Natural killer cell treated with Interleukin-12 subunit alpha and Interleukin-12 subunit beta and Interleukin-15 and Interleukin-18, amount 100 ng/mL, for 72 hours (primary cell): ENCODE results near the gene MBOAT7. TPM values are rescaled to one million over a fixed set of nuclear protein-coding genes. Genes with fewer than 3 reads are reported as not detected.
"Not testable (repeated sequence)": the region's sequence is repeated elsewhere in the genome, so short reads cannot be mapped to it uniquely, and the experiment has no call there.

ENCODE experiments used
- ATAC-seq, 2 donors: fragments of 150-1000 bp; cut with Tn5 transposase in 1 of 2; sonication (Bioruptor Pico), chemical (Tn5 transposase) in 1 of 2; 2 replicates each; pipeline ENCODE4 v1.10.0; 2021
- DNase-seq: peaks from one replicate; pipeline ENCODE4 v3.0.0; 2022; ENCODE audit warnings: low spot score
- H3K27ac Mint-ChIP-seq, 2 donors: 1 replicate in 1 of 2; 2 replicates in 1 of 2; pipeline ENCODE4 v1.8.0; 2022; ENCODE audit warnings: mixed read lengths in 2 of 2, mild to moderate bottlenecking in 1 of 2, moderate library complexity in 1 of 2
- H3K27me3 Mint-ChIP-seq, 2 donors: 1 replicate in 1 of 2; 2 replicates in 1 of 2; pipeline ENCODE4 v1.8.0; 2022; ENCODE audit warnings: mixed read lengths in 2 of 2
- H3K36me3 Mint-ChIP-seq: one replicate; pipeline ENCODE4 v1.8.0; 2022; ENCODE audit warnings: mixed read lengths
- H3K4me1 Mint-ChIP-seq, 2 donors: 1 replicate in 1 of 2; 2 replicates in 1 of 2; pipeline ENCODE4 v1.8.0; 2022; ENCODE audit warnings: low read depth in 2 of 2, mixed read lengths in 2 of 2, mild to moderate bottlenecking in 1 of 2
- H3K4me3 Mint-ChIP-seq: one replicate; pipeline ENCODE4 v1.8.0; 2022; ENCODE audit warnings: mixed read lengths
- H3K9me3 Mint-ChIP-seq: 2 replicates; pipeline ENCODE4 v1.8.0; 2022; ENCODE audit warnings: mixed read lengths
- total RNA-seq, 2 donors: library from RNA; stranded (reverse); gene quantifications; one replicate each; pipeline ENCODE4 v1.2.3, GENCODE V29; 2022

Gene MBOAT7
- total RNA-seq, 2 donors from 2014 or later, result 24.2 to 56.5 TPM

DNA sequence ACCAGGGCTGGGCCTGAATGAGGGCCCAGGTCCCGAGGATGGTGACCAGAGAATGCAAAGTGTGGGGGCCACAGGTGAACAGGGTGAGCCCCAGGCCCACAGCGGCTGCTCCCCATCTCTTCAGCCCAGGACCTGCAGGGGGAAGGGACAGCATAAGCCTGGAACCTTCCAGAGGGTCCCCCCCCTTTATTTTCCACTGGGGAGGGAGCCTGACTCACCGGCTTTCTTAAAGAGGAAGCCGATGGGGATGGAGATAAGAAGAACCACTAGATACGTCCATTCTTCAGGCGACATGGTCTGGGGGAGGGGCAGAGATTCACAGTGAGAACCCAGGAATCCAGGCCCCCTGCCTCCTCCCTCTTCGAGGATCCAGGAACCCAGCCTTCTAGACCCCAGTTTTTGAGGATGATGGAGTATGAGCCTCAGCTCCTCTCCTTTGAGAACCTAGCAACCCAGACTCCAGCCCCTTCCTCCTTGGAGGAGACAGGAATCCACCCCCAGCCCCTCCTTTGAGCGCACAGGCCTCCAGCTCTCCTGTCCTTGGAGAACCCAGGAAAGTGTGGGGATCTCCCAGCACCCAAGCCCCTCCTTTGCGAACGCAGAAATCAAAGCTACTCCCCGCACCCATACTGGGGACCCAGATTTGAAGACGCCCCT lies 1.0 kb downstream of the MBOAT7 start:
- Mint-ChIP-seq H3K4me3 (peak overlapping the region; percentile 87), H3K4me1 (peaks cover 23 to 29% of the 10 kb centered on the region in 2 donors), H3K27me3 (no peaks in the 10 kb centered on the region), H3K9me3 (no peaks in the 10 kb centered on the region), H3K27ac (peak overlapping the region; percentile 73 to 85), H3K36me3 (no peaks in the 10 kb centered on the region)
- DNase-seq, result no peak
- ATAC-seq, result no peak

GRCh38 chr19:54186934-54187381 lies 2.4 kb downstream of the MBOAT7 start:
- no peak for ATAC-seq

DNA sequence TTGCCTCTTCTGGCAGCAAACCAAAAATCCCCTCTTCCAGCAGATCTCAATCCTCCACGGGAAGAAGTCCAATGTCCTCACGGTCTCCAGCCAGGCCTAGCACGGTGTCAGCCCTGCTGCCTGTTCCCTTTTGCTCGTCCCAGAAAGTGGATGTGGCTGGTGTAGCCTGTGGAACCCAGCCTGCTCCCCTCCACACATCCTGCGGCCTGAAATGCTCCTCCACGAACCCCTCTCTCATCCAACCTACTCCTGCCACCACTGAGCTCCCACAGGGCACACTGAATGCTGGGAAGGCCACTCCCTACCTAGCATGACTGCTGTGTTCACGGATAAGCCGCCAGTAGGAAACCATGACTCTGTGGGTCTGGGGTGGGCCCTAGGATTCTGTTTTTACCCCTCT lies 3.0 kb downstream of the MBOAT7 start:
- H3K27ac Mint-ChIP-seq, result peak overlapping the region in 1 of 2 donors; percentile 85

More at GRCh38 chr19:54186934-54187381, 2.4 kb downstream of the MBOAT7 start:
- Mint-ChIP-seq H3K27me3 (no peaks in the 10 kb centered on the region), H3K27ac (peak overlapping the region; percentile 73 to 85), H3K9me3 (no peaks in the 10 kb centered on the region), H3K36me3 (no peaks in the 10 kb centered on the region), H3K4me1 (peaks cover 17 to 19% of the 10 kb centered on the region in 2 donors), H3K4me3 (peak overlapping the region; percentile 87)
- DNase-seq, result no peak

DNA sequence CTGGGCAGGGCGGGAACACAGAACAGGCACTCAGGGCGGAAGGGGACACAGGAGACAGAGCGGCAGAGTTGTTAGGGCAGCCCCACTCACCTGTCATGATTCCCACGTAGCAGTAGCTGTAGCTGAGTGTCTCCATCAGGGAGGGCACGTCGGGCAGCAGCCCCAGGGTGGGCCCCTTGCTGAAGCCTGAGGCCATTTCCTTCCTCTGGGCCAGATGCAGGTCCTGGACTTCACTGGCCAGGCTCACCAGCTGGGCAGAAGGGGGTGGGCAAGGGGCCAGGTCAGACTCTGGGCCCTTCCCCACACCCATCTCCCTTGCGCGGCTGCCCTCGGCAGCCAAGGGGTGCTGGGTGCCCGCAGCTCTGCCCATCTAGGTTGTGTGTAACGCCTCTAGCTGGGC lies 5.9 kb downstream of the MBOAT7 start:
- Mint-ChIP-seq H3K4me1 (peaks cover 12 to 13% of the 10 kb centered on the region in 2 donors), H3K27me3 (no peaks in the 10 kb centered on the region), H3K27ac (no peak overlapping the region), H3K36me3 (no peaks in the 10 kb centered on the region), H3K4me3 (no peak overlapping the region), H3K9me3 (no peaks in the 10 kb centered on the region)
- DNase-seq, result no peak
- no peak for ATAC-seq

More for the DNA sequence above, 3.0 kb downstream of the MBOAT7 start:
- H3K4me3 Mint-ChIP-seq, result no peak overlapping the region
- H3K9me3 Mint-ChIP-seq, result no peaks in the 10 kb centered on the region
- ATAC-seq (no peak), DNase-seq (no peak)
- H3K36me3 Mint-ChIP-seq, result no peaks in the 10 kb centered on the region
- H3K4me1 Mint-ChIP-seq, result peaks cover 12 to 13% of the 10 kb centered on the region in 2 donors
- no peaks in the 10 kb centered on the region for H3K27me3 Mint-ChIP-seq

DNA sequence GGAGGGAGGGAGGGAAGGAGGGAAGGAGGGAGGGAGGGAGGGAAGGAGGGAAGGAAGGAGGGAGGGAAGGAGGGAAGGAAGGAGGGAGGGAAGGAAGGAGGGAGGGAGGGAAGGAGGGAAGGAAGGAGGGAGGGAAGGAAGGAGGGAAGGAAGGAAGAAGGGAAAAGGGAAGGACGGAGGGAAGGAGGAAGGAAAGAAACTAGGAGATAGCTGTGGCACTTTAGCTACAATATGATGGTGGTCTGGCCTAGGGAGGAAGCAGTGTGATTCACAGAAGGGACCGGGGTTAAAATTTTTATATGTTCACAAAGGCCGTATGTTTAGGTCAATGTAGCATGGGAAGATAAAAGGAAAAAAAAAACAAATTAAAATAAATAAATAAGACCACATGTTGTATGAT lies 7.5 kb downstream of the MBOAT7 start:
- not testable (repeated sequence) for H3K27me3 Mint-ChIP-seq, H3K4me1 Mint-ChIP-seq, H3K4me3 Mint-ChIP-seq, H3K9me3 Mint-ChIP-seq, ATAC-seq, DNase-seq, H3K36me3 Mint-ChIP-seq, H3K27ac Mint-ChIP-seq

DNA sequence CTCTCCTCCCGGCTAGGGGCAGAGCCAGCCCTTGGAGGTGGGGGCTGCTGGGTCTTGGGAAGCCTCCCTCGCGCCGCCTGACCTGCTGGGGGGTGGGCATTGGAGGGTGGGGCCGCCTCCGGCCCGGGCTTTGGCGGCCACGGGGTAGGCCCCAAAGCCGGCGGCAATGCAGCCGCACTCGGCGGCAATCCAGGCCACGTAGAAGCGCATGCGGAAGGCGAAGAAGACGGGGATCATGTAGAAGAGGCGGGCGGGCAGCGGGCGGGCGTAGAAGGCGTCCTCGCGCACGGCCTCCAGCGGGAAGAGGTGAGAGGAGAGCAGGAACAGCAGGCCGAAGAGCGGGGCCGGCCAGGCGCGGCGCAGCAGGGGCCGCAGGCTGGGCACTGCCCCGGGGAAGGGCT lies 8.7 kb downstream of the MBOAT7 start:
- Mint-ChIP-seq H3K4me1 (no peaks in the 10 kb centered on the region), H3K9me3 (no peaks in the 10 kb centered on the region), H3K36me3 (no peaks in the 10 kb centered on the region), H3K27me3 (no peaks in the 10 kb centered on the region), H3K27ac (no peak overlapping the region), H3K4me3 (no peak overlapping the region)
- ATAC-seq (no peak), DNase-seq (no peak)

DNA sequence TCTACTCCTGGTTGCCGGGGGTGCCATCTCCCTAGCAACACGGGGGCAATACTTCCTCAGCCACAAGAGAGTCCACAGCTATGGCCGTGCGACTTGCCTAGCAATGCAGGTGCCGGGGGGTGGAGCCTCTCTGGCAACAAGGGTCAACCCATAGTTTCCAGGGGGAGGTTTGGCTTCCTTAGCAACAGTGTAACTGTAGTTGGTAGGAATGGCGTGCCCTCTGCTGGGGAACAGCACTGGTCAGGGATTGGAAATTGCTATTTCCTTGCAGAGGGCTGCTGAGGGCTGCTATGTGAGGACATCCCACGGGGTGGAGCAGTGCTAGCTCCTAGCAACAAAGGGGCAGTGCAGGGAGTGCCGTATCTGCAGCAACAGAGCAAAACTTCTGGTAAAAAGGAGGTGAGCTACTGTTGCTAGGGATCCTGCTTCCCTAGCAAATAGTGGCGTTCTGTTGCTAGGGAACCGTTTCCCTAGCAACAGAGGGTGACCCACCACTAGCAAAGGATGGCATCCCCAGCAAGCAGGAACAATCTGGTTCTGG lies 9.4 kb downstream of the MBOAT7 start:
- no peaks in the 10 kb centered on the region for H3K27me3 Mint-ChIP-seq
- H3K36me3 Mint-ChIP-seq, result no peaks in the 10 kb centered on the region
- H3K4me1 Mint-ChIP-seq, result no peaks in the 10 kb centered on the region
- H3K4me3 Mint-ChIP-seq, result no peak overlapping the region
- H3K9me3 Mint-ChIP-seq, result no peaks in the 10 kb centered on the region
- H3K27ac Mint-ChIP-seq, result no peak overlapping the region
- DNase-seq (no peak), ATAC-seq (no peak)

DNA sequence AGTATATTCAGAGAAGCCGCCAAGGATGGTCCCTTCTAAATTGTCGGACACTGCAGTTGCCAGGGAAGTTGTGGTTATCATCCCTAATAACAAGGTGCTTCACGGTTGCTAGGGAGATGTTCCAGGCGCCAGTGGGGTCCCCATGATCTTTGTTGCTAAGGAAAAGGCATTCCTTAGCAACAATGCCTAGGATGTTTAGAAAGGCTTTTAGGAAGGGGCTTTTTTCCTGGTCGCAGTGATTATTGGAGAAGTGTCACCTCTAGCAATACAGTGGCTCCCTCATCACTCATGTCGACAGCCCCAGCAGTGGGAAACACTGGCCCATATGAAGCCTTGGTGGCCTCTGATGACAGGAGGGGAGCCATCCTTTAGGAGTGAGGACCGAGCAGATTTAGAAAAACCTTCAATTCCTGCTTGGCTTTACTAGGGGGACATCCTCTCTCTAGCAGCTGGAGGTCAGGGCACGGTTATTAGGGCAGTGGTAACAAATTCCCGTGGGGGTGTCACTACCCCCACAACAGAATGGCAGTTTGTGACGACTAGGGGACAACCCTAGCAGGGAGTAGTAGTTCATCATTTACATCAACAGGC lies 10.0 kb downstream of the MBOAT7 start:
- H3K9me3 Mint-ChIP-seq, result no peaks in the 10 kb centered on the region
- no peak for ATAC-seq

GRCh38 chr19:54178581-54179261 lies 10.7 kb downstream of the MBOAT7 start:
- H3K27ac Mint-ChIP-seq, result no peak overlapping the region
- no peak for DNase-seq

More for the DNA sequence above, 10.0 kb downstream of the MBOAT7 start:
- H3K27ac Mint-ChIP-seq, result no peak overlapping the region
- H3K27me3 Mint-ChIP-seq, result no peaks in the 10 kb centered on the region
- no peak for DNase-seq
- no peaks in the 10 kb centered on the region for H3K36me3 Mint-ChIP-seq
- no peaks in the 10 kb centered on the region for H3K4me1 Mint-ChIP-seq
- H3K4me3 Mint-ChIP-seq, result no peak overlapping the region

DNA sequence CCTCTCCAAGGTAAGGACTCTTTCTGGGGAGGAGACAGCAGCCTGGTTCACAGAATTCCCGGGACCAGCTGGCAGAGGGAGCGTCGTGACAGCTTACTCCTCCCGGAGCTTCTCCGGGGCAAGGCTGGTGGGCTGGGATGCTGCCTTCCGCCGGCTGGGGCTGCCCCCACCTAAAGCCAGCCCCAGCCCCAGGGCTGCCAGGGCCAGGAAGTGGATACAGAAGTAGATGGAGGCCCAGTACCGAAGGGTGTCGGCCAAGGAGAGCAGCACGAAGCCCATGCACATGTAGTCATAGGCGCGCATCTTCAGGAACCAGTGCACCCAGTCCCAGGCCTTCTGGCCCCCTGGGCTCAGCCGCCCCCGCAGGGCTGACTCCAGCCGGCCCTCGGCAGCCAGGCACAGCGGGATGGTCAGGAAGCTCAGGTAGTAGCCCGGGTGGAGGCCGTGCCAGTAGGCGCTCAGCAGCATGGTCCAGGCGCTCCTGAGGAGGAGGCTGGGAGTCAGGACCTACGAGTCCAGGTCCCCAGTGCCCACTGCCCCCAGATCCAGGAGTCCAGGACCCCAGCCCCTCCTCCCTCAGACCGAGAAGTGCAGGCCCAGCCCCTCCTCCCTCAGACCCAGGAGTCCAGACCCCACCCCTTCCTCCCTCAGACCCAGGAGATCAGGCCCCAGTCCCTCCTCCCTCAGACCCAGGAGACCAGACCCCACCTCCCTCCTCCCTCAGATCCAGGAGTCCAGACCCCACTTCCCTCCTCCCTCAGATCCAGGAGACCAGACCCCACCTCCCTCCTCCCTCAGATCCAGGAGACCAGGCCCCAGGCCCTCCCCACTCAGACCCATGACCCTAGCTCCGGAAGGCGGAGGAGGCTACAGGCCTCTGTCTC lies 15.2 kb downstream of the MBOAT7 start:
- Mint-ChIP-seq H3K4me3 (no peak overlapping the region), H3K27me3 (no peaks in the 10 kb centered on the region), H3K4me1 (no peaks in the 10 kb centered on the region), H3K36me3 (no peaks in the 10 kb centered on the region), H3K27ac (no peak overlapping the region), H3K9me3 (no peaks in the 10 kb centered on the region)
- ATAC-seq (peak in 1 of 2 donors; percentile 20), DNase-seq (no peak)

More at GRCh38 chr19:54178581-54179261, 10.7 kb downstream of the MBOAT7 start:
- ATAC-seq, result peak; percentile 78 to 89
- H3K4me1 Mint-ChIP-seq, result no peaks in the 10 kb centered on the region
- H3K4me3 Mint-ChIP-seq, result no peak overlapping the region
- no peaks in the 10 kb centered on the region for H3K9me3 Mint-ChIP-seq
- no peaks in the 10 kb centered on the region for H3K36me3 Mint-ChIP-seq
- H3K27me3 Mint-ChIP-seq, result no peaks in the 10 kb centered on the region

GRCh38 chr19:54173359-54173699 lies 16.1 kb downstream of the MBOAT7 start:
- no peak overlapping the region for H3K27ac Mint-ChIP-seq
- H3K9me3 Mint-ChIP-seq, result no peaks in the 10 kb centered on the region
- no peak overlapping the region for H3K4me3 Mint-ChIP-seq
- H3K27me3 Mint-ChIP-seq, result no peaks in the 10 kb centered on the region
- DNase-seq (no peak), ATAC-seq (no peak)
- no peaks in the 10 kb centered on the region for H3K4me1 Mint-ChIP-seq
- no peaks in the 10 kb centered on the region for H3K36me3 Mint-ChIP-seq

GRCh38 chr19:54172471-54173358 lies 16.7 kb downstream of the MBOAT7 start, which contains the start of gene TMC4:
Gene TMC4, minus strand, starts transcription at chr19:54173160. Its CDS starts 43 bp downstream, at chr19:54173117.
- ATAC-seq, result no peak
- Mint-ChIP-seq H3K27ac (no peak within 1 kb of the TSS), H3K27me3 (no peaks in the 10 kb centered on the region)

More at GRCh38 chr19:54172471-54173358, 16.7 kb downstream of the MBOAT7 start, which contains the start of gene TMC4:
- DNase-seq, result no peak
- no peak within 1 kb of the TSS for H3K4me3 Mint-ChIP-seq
- H3K36me3 Mint-ChIP-seq, result no peaks in the 10 kb centered on the region
- H3K9me3 Mint-ChIP-seq, result no peaks in the 10 kb centered on the region
- peaks cover 0 to 2% of the 10 kb centered on the region in 2 donors for H3K4me1 Mint-ChIP-seq
